Activated T-helper 2 cell treated with anti-CD3 and anti-CD28 coated beads, Interferon-gamma antibody, Interleukin-2, Interleukin-4, amounts not matched to agents 10 μg/mL and 5 μg/mL and 100 μg/mL, durations not matched to agents 14 hours and 24 hours and 36 hours (primary cell): ENCODE measurements around the gene ITPR2. TPM values are rescaled to one million over a fixed set of nuclear protein-coding genes. Genes with fewer than 3 reads are reported as not detected.

Source experiments
- DNase-seq: peaks from one replicate; pipeline ENCODE4 v3.0.0; 2021; ENCODE audit warnings: low spot score
- H3K27ac Mint-ChIP-seq: one replicate; pipeline ENCODE4 v1.8.0; 2021; ENCODE audit warnings: mixed read lengths
- H3K27me3 Mint-ChIP-seq: one replicate; pipeline ENCODE4 v1.8.0; 2021; ENCODE audit warnings: low read depth, mixed read lengths
- H3K36me3 Mint-ChIP-seq: one replicate; pipeline ENCODE4 v1.8.0; 2021; ENCODE audit warnings: low read depth, mixed read lengths
- H3K4me1 Mint-ChIP-seq: one replicate; pipeline ENCODE4 v1.8.0; 2021; ENCODE audit warnings: low read depth, mixed read lengths
- H3K4me3 Mint-ChIP-seq: one replicate; pipeline ENCODE4 v1.8.0; 2021; ENCODE audit warnings: low read depth, mild to moderate bottlenecking, moderate library complexity, mixed read lengths
- H3K9me3 Mint-ChIP-seq: one replicate; pipeline ENCODE4 v1.8.0; 2021; ENCODE audit warnings: mixed read lengths
- intact Hi-C: fragments of 100-400 bp; cut with micrococcal nuclease; formaldehyde crosslinking; loops from one replicate; pipeline ENCODE4 v1.15.1; 2023
- total RNA-seq: library from RNA; stranded (reverse); gene quantifications from 2 replicates; pipeline ENCODE4 v1.2.3, GENCODE V29; 2022

ITPR2 gene
- total RNA-seq, 1 donor from 2014 or later, result 49.3 TPM

DNA sequence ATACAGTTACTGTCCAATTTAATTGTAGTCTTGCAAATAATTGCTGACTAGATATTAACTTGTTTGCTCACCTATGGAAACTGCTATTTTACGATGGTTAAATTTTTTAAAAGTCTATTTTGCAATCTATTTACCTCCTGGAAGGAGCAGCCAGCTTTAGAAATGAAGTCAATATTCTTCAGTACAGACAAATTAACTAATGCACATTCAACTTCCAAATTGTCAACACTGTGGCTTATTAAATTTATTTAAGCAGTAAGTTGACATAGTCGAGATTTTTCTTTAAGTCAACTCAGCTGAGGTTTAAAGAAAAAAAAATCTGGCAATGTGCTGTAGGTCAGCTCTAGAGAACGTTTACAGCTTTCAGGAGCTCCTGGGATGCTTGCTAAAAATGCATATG is 416.4 kb downstream of the ITPR2 start:
- Mint-ChIP-seq H3K4me3 (no peak overlapping the region), H3K27me3 (no peaks in the 10 kb centered on the region), H3K27ac (no peak overlapping the region), H3K9me3 (peaks cover 4% of the 10 kb centered on the region), H3K36me3 (peaks cover 18% of the 10 kb centered on the region), H3K4me1 (peaks cover 3% of the 10 kb centered on the region)
- intact Hi-C loops, result no loop called here
- no peak for DNase-seq

DNA sequence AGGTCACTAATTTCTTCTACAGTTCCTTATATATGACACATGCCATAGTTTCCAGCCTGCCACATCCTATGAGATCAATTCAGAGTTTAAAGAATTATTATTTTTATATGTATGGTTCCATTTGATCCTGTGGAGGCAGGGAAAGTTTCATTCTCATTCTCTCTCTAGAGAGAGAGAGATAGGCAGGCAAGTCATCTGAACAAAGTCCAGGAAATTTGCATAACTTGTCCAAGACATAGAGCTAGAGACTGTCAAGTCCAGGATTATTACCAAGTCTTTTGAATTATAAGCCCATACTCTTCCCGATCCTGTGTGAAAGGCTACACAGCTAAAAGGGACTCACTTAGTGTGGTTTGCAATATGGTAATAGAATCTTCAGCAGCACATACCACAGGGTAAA is 422.3 kb downstream of the ITPR2 start:
- no peaks in the 10 kb centered on the region for H3K9me3 Mint-ChIP-seq
- no peak for DNase-seq
- intact Hi-C loops, result no loop called here
- H3K4me3 Mint-ChIP-seq, result no peak overlapping the region
- no peak overlapping the region for H3K27ac Mint-ChIP-seq
- no peaks in the 10 kb centered on the region for H3K4me1 Mint-ChIP-seq
- H3K27me3 Mint-ChIP-seq, result no peaks in the 10 kb centered on the region
- peaks cover 9% of the 10 kb centered on the region for H3K36me3 Mint-ChIP-seq

DNA sequence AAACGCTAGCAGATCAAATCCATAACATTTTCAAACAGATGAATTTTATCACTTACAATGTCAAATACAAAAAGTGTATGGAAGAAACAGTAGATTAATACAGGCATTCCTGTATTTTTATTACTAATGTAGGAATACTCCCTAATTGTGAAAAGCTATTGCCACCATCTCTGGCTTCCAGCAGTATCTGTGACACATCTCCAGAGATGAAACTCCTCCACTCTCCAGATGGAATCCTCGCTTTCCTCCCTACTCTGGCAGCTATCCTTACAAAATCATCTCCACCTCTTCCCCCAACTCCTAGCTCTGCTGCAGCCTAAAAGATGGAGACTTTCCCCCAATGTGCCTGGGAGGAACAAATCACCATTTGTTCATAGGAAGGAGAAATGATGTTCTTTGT is 426.2 kb downstream of the ITPR2 start:
- no peak for DNase-seq
- Mint-ChIP-seq H3K36me3 (peaks cover 5% of the 10 kb centered on the region), H3K4me1 (no peaks in the 10 kb centered on the region), H3K4me3 (no peak overlapping the region), H3K27me3 (no peaks in the 10 kb centered on the region), H3K9me3 (no peaks in the 10 kb centered on the region), H3K27ac (no peak overlapping the region)
- intact Hi-C loops, result no loop called here

DNA sequence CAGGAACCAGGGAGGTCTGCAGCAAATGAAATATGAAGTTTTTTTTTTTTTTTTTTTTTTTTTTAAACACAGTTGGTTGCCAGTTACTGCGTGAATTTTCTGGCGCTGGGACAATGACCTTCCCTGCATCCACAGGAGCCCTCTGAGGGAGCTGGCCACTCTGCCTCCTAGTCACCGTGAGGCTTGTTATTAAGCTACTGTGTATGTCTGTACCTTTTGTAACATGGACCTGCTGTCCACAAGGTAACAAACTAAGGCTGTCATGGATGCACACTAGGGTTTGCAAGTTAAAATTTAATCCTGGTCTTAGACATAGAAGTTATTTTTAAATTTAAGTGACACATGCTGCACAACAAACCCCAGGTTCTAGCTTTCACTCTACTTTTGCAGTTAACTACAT is 426.6 kb downstream of the ITPR2 start:
- H3K27me3 Mint-ChIP-seq, result no peaks in the 10 kb centered on the region
- no peak for DNase-seq
- H3K9me3 Mint-ChIP-seq, result no peaks in the 10 kb centered on the region
- no peaks in the 10 kb centered on the region for H3K4me1 Mint-ChIP-seq
- no peak overlapping the region for H3K27ac Mint-ChIP-seq
- intact Hi-C loops, result no loop called here
- H3K4me3 Mint-ChIP-seq, result no peak overlapping the region
- peaks cover 5% of the 10 kb centered on the region for H3K36me3 Mint-ChIP-seq

DNA sequence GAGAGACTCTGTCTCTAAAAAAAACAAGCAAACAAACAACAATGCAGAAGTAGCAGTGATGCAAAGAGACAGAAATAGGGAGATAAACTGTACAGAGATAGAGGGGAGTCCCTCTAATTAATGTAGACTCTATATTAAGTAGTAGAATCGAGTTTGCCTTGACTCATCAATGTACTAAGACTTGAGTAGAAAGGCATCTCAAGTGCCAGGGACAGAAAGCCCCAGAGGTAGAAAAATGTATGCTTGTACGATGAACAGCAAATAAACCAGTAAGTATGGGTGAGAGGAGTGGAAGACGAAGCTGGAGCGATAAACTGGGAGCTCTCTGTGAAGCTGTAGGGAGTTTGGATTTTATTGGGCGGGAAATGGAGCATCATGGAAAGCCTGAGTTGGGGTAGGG is 429.4 kb downstream of the ITPR2 start:
- Mint-ChIP-seq H3K4me1 (no peaks in the 10 kb centered on the region), H3K4me3 (no peak overlapping the region), H3K27ac (no peak overlapping the region), H3K36me3 (no peaks in the 10 kb centered on the region), H3K9me3 (no peaks in the 10 kb centered on the region), H3K27me3 (no peaks in the 10 kb centered on the region)
- no peak for DNase-seq
- intact Hi-C loops, result no loop called here

DNA sequence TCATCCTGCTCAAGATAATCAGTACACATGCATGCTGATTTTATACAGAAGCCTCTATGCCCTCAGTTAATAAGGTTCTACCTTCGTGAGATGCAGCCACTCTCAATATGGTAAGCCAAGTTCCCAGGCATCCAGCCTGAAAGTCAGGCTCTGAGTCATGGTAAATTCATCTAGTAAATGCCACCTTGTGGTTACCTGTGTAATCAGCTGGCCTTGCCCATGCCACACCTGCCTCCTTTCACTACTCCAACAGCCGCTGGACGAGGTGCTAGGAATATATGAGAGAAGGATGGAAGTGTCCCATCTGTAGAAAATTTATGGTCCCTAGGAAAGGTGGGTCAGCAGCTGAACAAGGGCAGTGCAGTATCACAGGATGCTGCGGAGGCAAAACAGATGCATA is 430.3 kb downstream of the ITPR2 start:
- no peaks in the 10 kb centered on the region for H3K36me3 Mint-ChIP-seq
- intact Hi-C loops, result no loop called here
- no peak overlapping the region for H3K4me3 Mint-ChIP-seq
- no peak overlapping the region for H3K27ac Mint-ChIP-seq
- H3K27me3 Mint-ChIP-seq, result no peaks in the 10 kb centered on the region
- no peaks in the 10 kb centered on the region for H3K4me1 Mint-ChIP-seq
- DNase-seq, result no peak
- no peaks in the 10 kb centered on the region for H3K9me3 Mint-ChIP-seq

DNA sequence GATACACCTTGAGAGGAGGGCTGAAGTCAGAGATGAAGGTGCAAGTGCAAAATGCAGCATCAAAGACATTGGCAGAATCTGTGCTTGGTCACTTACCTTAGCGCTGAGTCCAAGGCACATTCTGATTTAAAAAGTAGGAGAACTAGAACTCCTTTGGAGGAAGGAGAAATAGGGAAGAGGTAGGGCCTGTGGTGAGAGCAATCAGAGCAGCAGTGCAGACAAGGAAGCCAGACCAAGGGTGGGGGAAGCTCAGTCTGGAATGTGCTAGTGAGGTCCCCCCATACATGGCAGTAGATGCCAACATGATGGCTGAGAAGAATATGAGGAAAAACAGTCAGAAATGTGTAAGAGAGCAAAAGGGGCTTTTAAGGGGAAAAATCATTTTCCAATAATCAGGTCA is 431.1 kb downstream of the ITPR2 start:
- no peak for DNase-seq
- Mint-ChIP-seq H3K9me3 (no peaks in the 10 kb centered on the region), H3K27ac (no peak overlapping the region), H3K4me3 (no peak overlapping the region), H3K4me1 (no peaks in the 10 kb centered on the region), H3K36me3 (no peaks in the 10 kb centered on the region), H3K27me3 (no peaks in the 10 kb centered on the region)
- intact Hi-C loops, result no loop called here

DNA sequence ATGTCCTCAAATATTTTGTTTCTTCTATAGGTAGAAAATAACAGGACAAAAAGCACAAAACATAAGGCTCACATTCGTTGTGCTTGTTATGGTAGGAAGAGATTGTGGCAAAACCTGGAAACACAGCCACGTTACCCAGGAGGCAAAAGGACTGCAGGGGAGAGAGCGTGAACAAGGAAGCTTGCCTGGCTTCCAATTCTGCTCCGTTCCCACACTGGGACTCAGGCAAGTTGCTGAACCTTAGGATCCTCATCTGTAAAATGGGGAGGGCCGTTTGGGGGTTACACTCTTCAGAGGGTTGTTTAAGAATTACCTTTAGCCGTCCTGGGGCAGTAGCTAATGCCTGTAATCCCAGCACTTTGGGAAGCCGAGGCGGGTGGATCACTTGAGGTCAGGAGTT is 432.4 kb downstream of the ITPR2 start:
- DNase-seq, result no peak
- no peaks in the 10 kb centered on the region for H3K27me3 Mint-ChIP-seq
- no peak overlapping the region for H3K27ac Mint-ChIP-seq
- no peak overlapping the region for H3K4me3 Mint-ChIP-seq
- H3K36me3 Mint-ChIP-seq, result no peaks in the 10 kb centered on the region
- intact Hi-C loops, result no loop called here
- no peaks in the 10 kb centered on the region for H3K9me3 Mint-ChIP-seq
- no peaks in the 10 kb centered on the region for H3K4me1 Mint-ChIP-seq

DNA sequence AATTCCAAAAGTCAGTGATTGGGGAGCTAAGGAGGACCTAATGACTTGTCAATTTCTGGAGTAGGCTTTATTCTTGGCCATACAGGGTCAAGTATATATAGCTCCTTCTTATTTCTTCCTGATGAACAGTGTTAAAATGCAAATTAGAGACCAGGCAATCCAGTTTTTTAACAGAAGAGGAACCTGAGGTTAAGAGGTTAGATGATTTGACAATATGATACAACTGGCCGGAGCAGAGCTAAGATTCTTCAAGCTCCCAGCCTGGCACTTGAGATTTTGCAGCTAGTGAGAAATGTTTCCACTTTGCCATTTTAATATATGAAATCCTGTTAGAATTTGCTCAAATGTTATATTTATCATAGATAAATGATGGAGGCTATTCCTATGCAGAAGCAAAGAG is 433.6 kb downstream of the ITPR2 start:
- H3K36me3 Mint-ChIP-seq, result no peaks in the 10 kb centered on the region
- no peak overlapping the region for H3K4me3 Mint-ChIP-seq
- DNase-seq, result no peak
- no peaks in the 10 kb centered on the region for H3K27me3 Mint-ChIP-seq
- H3K9me3 Mint-ChIP-seq, result no peaks in the 10 kb centered on the region
- intact Hi-C loops, result no loop called here
- H3K27ac Mint-ChIP-seq, result no peak overlapping the region
- no peaks in the 10 kb centered on the region for H3K4me1 Mint-ChIP-seq

DNA sequence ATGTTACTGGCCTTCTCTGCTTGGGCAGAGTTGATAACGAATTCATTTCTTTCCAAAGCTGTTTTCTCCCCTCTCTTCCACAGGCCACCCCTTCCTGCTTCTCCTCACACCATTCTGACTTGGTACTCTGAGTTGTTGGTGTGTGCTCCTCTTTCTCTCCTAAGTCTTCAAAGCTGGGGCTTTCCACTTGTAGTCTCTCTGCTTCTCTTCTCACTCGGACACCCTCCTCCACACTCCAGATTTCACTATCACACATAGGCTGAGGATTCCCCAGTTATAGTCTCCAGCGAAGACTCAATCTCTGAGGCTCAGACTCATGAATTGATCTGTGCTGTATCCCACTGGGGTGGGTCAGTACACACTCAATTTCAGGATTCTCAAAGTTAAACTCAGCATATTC is 436.6 kb downstream of the ITPR2 start:
- no peak for DNase-seq
- H3K9me3 Mint-ChIP-seq, result no peaks in the 10 kb centered on the region
- intact Hi-C loops, result no loop called here
- no peak overlapping the region for H3K27ac Mint-ChIP-seq
- H3K4me1 Mint-ChIP-seq, result no peaks in the 10 kb centered on the region
- no peaks in the 10 kb centered on the region for H3K36me3 Mint-ChIP-seq
- H3K4me3 Mint-ChIP-seq, result no peak overlapping the region
- no peaks in the 10 kb centered on the region for H3K27me3 Mint-ChIP-seq

DNA sequence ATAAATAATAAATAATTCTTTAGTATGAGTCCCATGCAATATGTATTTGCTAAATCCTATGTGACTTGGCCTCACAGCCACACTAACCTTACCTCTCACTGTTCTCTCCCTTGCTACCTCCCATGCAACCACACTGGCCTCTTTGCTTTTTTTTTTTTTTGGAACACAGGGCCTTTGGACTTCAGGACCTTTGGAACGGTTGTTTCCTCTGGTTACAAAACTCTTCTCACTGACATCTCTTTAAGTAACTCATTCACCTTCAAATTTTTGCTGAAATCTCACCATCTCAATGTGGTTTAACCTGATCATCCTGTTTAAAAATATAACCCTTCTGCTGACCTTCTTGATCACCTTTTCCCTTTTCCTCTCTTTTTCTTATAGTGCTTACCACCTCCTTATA is 443.7 kb downstream of the ITPR2 start:
- Mint-ChIP-seq H3K27me3 (no peaks in the 10 kb centered on the region), H3K4me3 (no peak overlapping the region), H3K4me1 (no peaks in the 10 kb centered on the region), H3K36me3 (peaks cover 23% of the 10 kb centered on the region), H3K9me3 (no peaks in the 10 kb centered on the region), H3K27ac (no peak overlapping the region)
- intact Hi-C loops, result no loop called here
- no peak for DNase-seq

DNA sequence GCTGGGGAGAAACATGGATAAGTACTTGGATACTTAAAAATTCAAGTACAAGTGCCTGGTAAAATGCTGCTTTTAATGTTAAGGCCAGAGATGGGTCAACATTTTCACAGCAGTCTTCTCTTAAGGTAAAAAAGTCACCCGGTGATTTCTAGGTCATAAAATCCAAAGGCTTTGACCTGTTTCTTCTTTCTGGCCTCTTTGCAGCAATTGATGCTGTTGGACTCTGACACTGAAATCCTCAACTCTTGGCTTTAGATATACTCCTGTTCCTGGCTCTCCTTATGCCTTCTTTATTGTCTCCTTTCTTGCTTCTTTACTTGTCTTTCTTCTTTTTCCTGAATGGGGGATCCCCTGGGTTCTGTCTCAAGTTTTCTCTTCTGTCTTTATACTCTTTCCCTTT is 448.5 kb downstream of the ITPR2 start:
- DNase-seq, result no peak
- intact Hi-C loops, result no loop called here
- H3K4me1 Mint-ChIP-seq, result no peaks in the 10 kb centered on the region
- no peak overlapping the region for H3K4me3 Mint-ChIP-seq
- H3K36me3 Mint-ChIP-seq, result peaks cover 29% of the 10 kb centered on the region
- no peaks in the 10 kb centered on the region for H3K27me3 Mint-ChIP-seq
- H3K27ac Mint-ChIP-seq, result no peak overlapping the region
- no peaks in the 10 kb centered on the region for H3K9me3 Mint-ChIP-seq

DNA sequence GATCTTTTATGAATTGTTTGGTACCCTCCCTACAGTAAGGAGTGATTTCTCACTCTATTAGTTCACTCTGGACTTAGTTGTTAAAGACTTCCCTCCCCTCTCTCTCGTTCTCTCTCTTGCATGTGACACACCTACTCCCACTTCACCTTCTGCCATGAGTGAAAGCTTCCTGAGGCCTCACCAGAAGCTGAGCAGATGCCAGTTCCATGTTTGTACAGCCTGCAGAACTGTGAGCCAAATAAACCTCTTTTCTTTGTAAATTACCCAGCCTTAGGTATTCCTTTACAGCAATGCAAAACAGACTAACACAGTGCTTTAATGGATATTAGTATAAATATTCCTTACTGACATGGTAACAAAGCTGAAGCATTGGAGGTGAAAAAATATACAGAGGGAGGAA is 450.0 kb downstream of the ITPR2 start:
- no peak overlapping the region for H3K27ac Mint-ChIP-seq
- intact Hi-C loops, result no loop called here
- DNase-seq, result no peak
- peaks cover 29% of the 10 kb centered on the region for H3K36me3 Mint-ChIP-seq
- H3K27me3 Mint-ChIP-seq, result no peaks in the 10 kb centered on the region
- no peaks in the 10 kb centered on the region for H3K4me1 Mint-ChIP-seq
- H3K4me3 Mint-ChIP-seq, result no peak overlapping the region
- H3K9me3 Mint-ChIP-seq, result no peaks in the 10 kb centered on the region

DNA sequence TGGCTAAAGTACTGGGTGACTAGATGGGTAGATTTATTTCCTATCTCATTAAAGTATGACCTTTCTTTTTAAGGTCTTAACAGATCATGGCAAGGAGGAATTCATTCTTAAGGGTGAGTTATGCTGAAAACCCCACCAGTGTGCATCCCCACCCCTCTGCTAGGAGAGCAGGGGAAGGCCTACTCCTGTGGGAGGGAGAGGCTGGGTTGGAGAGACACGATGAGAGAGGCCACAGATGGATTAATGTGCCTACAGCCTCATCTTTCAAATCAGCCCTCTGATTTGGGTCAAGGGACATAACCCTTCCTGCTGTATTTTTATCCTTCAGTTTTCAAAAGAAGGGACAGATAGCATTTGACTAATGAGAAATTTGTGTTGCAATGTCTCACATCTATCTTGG is 452.1 kb downstream of the ITPR2 start:
- DNase-seq, result no peak
- H3K36me3 Mint-ChIP-seq, result peaks cover 21% of the 10 kb centered on the region
- no peak overlapping the region for H3K27ac Mint-ChIP-seq
- no peaks in the 10 kb centered on the region for H3K4me1 Mint-ChIP-seq
- H3K9me3 Mint-ChIP-seq, result no peaks in the 10 kb centered on the region
- H3K4me3 Mint-ChIP-seq, result no peak overlapping the region
- no peaks in the 10 kb centered on the region for H3K27me3 Mint-ChIP-seq
- intact Hi-C loops, result no loop called here
